ENCODE results near the gene SKI.

Gene SKI

GRCh38 chr1:2354511-2355372 lies 126.6 kb downstream of the SKI start:
- no peak for DNase-seq (ENCODE audit: low spot score)

GRCh38 chr1:2355373-2356261 lies 127.5 kb downstream of the SKI start:
- no peak for DNase-seq (ENCODE audit: low spot score)

- DNase-seq (ENCODE audit: low spot score) = no peak
These were observed 128.3 kb downstream of the SKI start for GRCh38 chr1:2356401-2356800.

GRCh38 chr1:2356911-2357845 lies 129.1 kb downstream of the SKI start:
- no peak for DNase-seq (ENCODE audit: low spot score)

GRCh38 chr1:2358072-2358471 lies 130.0 kb downstream of the SKI start:
- no peak for DNase-seq (ENCODE audit: low spot score)

- DNase-seq (ENCODE audit: low spot score) = no peak
These were observed 130.8 kb downstream of the SKI start for GRCh38 chr1:2358651-2359640.

Measured in hepatic stellate cell (primary cell).